ENCODE measurements around the gene PKNOX2. TPM values are rescaled to one million over a fixed set of nuclear protein-coding genes. Genes with fewer than 3 reads are reported as not detected.

The PKNOX2 gene
- total RNA-seq, 1 experiment from 2014 or later: 3.7 TPM

GRCh38 chr11:125304136-125304535 is 139.6 kb downstream of the PKNOX2 start (continued):
- TF ChIP-seq ARID4B (CRISPR knock-in tag; IDR thresholded peaks at IDR 0.05; ENCODE audit: borderline replicate concordance) (no peak), EMX1 (CRISPR knock-in tag; IDR thresholded peaks at IDR 0.05) (no peak), PREB (CRISPR knock-in tag; IDR thresholded peaks at IDR 0.05; ENCODE audit: borderline replicate concordance) (no peak), NFYB (CRISPR knock-in tag; conservative IDR thresholded peaks at IDR 0.05; ENCODE audit: low read depth) (no peak)
- TF ChIP-seq, protein P1, sequence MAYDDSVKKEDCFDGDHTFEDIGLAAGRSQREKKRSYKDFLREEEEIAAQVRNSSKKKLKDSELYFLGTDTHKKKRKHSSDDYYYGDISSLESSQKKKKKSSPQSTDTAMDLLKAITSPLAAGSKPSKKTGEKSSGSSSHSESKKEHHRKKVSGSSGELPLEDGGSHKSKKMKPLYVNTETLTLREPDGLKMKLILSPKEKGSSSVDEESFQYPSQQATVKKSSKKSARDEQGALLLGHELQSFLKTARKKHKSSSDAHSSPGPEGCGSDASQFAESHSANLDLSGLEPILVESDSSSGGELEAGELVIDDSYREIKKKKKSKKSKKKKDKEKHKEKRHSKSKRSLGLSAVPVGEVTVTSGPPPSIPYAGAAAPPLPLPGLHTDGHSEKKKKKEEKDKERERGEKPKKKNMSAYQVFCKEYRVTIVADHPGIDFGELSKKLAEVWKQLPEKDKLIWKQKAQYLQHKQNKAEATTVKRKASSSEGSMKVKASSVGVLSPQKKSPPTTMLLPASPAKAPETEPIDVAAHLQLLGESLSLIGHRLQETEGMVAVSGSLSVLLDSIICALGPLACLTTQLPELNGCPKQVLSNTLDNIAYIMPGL (CRISPR knock-in tag; IDR thresholded peaks at IDR 0.05): no peak

DNA sequence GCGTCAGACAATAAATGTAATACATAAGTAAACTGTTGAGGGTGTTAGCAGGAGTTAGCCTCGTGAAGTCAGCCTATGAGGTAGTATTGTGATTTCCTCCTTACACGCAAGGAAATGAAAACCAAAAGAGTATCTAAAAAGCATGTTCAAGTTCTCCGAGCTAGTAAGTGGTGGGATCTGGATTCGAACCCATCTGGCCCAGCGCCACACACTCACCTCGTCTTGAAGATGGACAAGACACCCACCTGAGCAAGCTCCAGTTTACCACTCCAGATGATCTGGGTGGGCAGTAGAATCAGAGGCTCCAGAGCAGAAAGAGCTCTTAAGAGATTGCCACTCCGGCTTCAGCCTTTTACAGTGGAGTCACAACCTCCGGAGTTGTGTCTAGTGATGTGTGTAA is 140.3 kb downstream of the PKNOX2 start:
- H3K27me3 Mint-ChIP-seq (ENCODE audit: low read depth): no peaks in the 10 kb centered on the region; the same call in 1 of the 2 replicates
- H3K4me3 Mint-ChIP-seq: no peak overlapping the region
- ATAC-seq (no peak), DNase-seq (ENCODE audit: low spot score) (no peak)
- CTCF ChIA-PET: interaction anchor here (1.1 to 4.9 kb wide), 6 partner anchors 9 to 118 kb away, joined by 3 to 23 read pairs (median 4); no protein-coding TSS in a partner anchor
- no peaks in the 10 kb centered on the region for H3K36me3 Mint-ChIP-seq
- H3K9me3 Mint-ChIP-seq: 0 out of 2 replicates have a peak, but pooled peaks cover 7% of the 10 kb centered on the region
- peaks cover 8% of the 10 kb centered on the region for H3K4me1 Mint-ChIP-seq
- POLR2A ChIA-PET: no interaction called here
- no peak overlapping the region for H3K27ac Mint-ChIP-seq
- TF ChIP-seq ZNF416 (CRISPR knock-in tag; IDR thresholded peaks at IDR 0.05) (no peak), NR2C2 (CRISPR knock-in tag; IDR thresholded peaks at IDR 0.05) (no peak), FOXP4 (CRISPR knock-in tag; IDR thresholded peaks at IDR 0.05) (no peak), NFYB (CRISPR knock-in tag; conservative IDR thresholded peaks at IDR 0.05; ENCODE audit: low read depth) (no peak), PREB (CRISPR knock-in tag; IDR thresholded peaks at IDR 0.05; ENCODE audit: borderline replicate concordance) (no peak), ARID4B (CRISPR knock-in tag; IDR thresholded peaks at IDR 0.05; ENCODE audit: borderline replicate concordance) (no peak), TCF7 (CRISPR knock-in tag; IDR thresholded peaks at IDR 0.05; ENCODE audit: low read depth) (no peak), ZNF423 (CRISPR knock-in tag; IDR thresholded peaks at IDR 0.05) (no peak), NR3C1 (CRISPR knock-in tag; conservative IDR thresholded peaks at IDR 0.05; ENCODE audit: low read depth) (no peak), TP53 (CRISPR knock-in tag; IDR thresholded peaks at IDR 0.05) (no peak), IRF2 (CRISPR knock-in tag; IDR thresholded peaks at IDR 0.05; ENCODE audit: borderline replicate concordance, low read depth) (no peak), ZNF138 (CRISPR knock-in tag; conservative IDR thresholded peaks at IDR 0.05) (no peak)
- TF ChIP-seq, protein P2, sequence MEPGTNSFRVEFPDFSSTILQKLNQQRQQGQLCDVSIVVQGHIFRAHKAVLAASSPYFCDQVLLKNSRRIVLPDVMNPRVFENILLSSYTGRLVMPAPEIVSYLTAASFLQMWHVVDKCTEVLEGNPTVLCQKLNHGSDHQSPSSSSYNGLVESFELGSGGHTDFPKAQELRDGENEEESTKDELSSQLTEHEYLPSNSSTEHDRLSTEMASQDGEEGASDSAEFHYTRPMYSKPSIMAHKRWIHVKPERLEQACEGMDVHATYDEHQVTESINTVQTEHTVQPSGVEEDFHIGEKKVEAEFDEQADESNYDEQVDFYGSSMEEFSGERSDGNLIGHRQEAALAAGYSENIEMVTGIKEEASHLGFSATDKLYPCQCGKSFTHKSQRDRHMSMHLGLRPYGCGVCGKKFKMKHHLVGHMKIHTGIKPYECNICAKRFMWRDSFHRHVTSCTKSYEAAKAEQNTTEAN (CRISPR knock-in tag; IDR thresholded peaks at IDR 0.05): no peak
- TF ChIP-seq, protein P3, sequence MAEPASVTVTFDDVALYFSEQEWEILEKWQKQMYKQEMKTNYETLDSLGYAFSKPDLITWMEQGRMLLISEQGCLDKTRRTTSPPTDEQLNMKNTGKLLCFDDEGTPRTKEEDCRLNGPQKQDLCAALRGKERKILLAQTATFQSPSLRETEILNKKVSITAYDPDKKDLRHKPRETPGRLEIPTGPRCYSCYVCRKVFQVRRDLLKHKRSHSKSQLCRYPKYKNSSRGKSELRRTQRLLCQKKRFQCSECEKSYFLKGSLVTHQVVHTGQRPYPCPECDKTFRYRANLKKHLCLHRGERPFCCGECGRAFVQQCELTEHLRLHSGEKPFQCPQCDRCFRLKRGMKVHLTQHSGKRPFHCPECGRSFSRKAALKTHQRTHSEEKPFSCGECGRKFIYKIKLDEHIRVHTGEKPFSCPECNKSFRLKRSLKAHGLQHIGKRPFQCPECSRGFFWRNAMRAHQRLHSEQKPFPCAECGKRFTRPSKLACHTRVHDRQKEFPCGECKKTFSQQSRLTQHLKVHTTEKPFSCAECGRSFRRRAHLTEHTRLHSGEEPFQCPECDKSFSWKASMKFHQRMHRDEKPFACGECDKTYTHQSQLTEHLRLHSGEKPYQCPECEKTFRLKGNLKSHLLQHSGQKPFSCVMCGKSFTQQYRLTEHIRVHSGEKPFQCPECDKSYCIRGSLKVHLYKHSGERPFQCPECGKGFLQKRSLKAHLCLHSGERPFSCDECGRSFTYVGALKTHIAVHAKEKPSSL (CRISPR knock-in tag; conservative IDR thresholded peaks at IDR 0.05): no peak

Data from WTC11 (cell line).